Measurements from ENCODE around the gene ACSM4.

The ACSM4 gene

GRCh38 chr12:7339675-7340074, 35.8 kb downstream of the ACSM4 start:
- no peak for DNase-seq (ENCODE audit: low read depth in 2 of 2)

DNA sequence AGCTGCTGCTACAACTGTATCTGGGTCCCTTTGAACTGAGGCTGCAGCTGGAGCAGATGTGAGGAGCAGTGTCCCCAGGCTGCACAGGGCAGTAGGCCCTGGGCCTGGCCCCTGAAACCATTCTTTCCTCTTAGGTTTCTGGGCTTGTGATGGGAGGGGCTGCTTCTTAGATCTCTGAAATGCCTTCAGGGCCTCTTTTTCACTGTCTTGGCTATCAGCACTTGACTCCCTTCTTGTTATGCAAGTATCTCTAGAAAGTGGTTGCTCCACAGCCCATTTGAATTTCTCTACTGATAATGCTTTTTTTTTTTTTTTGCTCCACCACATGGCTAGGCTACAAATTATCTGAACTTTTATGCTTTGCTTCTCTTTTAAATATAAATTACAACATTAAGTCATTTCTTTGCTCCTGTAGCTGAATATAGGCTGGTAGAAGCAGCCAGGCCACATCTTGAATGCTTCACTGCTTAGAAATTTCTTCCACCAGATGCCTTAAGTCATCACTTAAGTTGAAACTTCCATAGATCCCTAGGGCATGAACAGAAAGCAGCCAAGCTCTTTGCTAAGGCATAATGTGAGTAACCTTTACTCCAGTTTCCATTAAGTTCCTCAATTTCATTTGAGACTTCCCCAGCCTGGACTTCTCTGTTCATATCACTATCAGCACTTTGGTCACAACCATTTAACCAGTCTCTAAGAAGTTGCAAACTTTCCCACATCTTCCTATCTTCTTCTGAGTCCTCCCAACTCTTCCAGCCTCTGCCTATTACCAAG, 41.1 kb downstream of the ACSM4 start:
- no peak for DNase-seq (ENCODE audit: low read depth in 2 of 2)

DNA sequence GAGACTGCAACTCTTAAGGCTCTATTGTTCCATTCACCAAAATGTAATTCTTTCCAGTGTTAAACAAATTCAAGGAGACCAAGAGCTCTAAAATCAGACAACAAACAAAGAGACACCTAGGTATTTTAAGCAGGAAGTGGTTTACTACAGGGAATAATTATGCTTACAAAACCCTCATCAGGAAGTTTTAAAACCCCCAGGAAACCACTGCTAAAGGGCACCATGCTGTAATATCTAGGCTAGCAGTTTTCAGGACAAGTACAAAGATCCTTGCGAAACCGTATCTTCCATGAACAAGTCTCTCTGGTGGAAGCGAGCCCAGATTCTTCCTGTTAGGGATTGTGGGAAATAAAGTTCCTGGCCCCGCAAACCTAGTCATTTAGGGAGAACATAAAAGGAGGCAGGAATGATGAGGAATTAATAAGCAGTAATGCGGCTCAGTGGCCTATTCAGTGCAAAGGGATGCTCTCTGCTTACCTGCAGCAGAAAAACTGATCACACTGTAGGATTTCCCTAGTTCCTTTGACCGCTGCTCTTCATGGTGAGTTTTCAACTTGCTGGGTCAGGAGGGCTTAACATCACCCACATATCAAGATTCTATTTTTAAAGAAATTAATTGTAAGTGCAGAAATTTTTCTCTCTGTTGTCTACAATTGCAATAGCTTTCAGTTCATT, 42.8 kb downstream of the ACSM4 start:
- DNase-seq (ENCODE audit: low read depth in 2 of 2): no peak

DNA sequence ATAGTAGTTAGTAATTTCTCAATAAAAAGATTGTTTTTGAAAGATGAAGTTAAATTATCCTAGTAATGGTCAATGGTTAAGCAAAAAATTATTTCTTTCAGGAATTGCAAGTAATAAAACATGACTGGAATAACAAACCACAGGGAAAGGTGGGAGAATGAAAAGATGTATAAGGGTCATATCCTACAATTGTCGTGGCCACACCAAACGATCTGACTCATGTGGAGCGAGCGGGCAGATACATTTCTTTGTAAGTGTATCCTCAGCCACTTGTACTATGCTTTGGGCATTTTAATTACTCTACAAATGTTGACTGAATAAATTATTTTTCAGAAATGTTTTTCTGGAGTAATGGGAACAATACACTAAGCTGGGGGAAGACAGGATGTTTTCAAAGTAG, 45.5 kb downstream of the ACSM4 start:
- no peak for DNase-seq (ENCODE audit: low read depth in 2 of 2)

- no peak for DNase-seq (ENCODE audit: low read depth in 2 of 2)
Observed at GRCh38 chr12:7351177-7351576, 47.3 kb downstream of the ACSM4 start.

DNA sequence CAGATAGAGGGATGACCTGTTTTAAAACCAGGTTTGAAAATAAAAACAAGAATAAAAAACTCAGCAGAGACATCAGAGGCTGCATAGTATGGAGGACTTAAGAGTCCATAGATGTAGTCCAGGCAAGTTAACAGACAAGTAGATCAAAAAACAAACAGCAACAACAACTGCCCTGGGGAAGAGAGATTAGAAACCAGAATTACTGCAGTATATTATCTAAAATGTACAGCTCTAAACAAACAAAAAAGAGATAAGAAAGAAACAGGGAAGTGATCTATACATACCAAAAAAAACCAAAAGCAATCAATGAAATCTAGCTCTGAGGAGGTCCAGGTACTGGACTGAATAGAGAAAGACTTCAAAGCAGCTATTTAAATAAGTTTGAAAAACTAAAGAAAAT, 48.8 kb downstream of the ACSM4 start:
- DNase-seq (ENCODE audit: low read depth in 2 of 2): no peak

- DNase-seq (ENCODE audit: low read depth in 2 of 2): no peak
Observed at GRCh38 chr12:7354529-7354928, 50.7 kb downstream of the ACSM4 start.

DNA sequence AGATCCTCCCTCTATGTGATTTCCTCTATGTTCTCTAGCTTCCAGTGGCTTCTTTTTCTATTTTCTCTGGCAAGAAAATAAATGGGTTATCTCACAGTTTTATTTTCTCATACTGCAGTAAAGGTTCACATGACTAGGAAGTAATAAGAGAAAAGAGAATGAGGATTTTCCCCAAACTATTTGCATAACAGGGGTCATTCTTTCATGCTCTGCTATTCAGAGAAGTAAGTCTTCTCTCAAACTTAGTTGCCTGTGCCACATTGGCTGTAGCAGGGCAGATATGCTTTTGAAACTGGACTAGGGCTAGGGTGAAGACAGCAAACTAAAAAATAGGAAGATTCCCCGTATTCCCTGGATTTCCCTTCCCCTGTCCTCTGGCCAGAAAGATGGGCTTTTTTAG, 57.4 kb downstream of the ACSM4 start:
- DNase-seq (ENCODE audit: low read depth in 2 of 2): no peak

GRCh38 chr12:7362734-7363133, 58.9 kb downstream of the ACSM4 start:
- DNase-seq (ENCODE audit: low read depth in 2 of 2): no peak

- no peak for DNase-seq (ENCODE audit: low read depth in 2 of 2)
Observed at GRCh38 chr12:7369274-7369729, 65.4 kb downstream of the ACSM4 start.

DNA sequence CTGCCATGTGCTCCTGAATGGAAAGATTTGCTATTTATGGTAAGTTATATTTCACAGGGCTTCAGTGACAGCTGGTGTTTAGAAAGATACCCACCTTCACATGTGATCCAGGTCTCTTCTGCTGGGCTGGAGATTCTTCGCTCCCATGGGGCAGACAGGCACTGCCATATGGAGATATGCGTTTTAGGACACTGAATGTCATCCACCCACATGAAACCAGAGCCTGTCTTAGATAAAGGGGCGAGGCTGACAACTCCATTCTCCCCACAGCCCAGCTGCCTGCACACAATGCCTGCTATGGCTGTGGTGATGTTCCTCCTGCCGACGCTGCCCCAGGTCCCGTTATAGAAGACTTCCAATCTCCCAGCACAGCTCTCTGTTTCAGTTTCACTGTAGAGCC, 69.4 kb downstream of the ACSM4 start:
- DNase-seq (ENCODE audit: low read depth in 2 of 2): no peak

GRCh38 chr12:7374423-7375144, 70.7 kb downstream of the ACSM4 start:
- no peak for DNase-seq (ENCODE audit: low read depth in 2 of 2)

DNA sequence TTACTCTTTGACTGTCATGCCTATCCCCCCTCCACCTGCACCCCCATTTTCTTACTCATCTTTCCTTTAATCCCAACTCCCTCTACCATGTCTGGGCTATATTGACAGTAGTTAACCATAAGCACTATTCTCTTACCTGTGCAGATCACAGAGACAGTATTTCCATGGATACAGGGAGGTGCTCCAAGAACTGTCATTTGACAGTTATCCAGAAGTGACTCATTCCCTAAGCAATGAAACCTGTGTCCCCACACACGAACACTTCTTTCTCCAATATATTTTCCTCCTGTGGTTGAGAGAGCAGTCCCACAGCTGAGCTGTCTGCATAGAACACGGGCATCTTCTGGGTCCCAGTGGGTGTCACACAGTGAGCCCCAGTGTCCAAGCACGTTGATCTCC, 71.3 kb downstream of the ACSM4 start:
- DNase-seq (ENCODE audit: low read depth in 2 of 2): no peak

DNA sequence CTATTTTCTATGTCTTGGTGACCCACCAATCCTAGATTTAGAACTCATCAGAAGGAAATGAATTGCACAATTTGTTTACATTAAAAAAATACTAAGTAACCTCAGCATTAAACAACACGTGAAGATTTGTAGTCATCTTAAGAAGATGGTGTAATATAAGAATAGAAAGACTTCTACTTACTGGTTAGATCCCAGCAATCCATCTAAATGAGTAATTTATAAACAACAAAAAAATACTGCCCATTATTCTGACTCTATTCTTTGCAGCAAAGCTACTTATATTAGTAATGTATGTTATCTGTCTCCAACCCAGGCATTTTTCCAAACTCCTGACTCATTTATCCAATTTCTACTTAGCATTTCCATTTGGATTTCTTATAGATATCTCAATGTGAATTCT, 72.3 kb downstream of the ACSM4 start:
- no peak for DNase-seq (ENCODE audit: low read depth in 2 of 2)

All from stimulated activated CD8-positive, alpha-beta memory T cell treated with anti-CD3 and anti-CD28 coated beads, Interleukin-2, amount 100 ng/mL, for 1 hour (primary cell).